CD4-positive, alpha-beta T cell (primary cell): Measurements from ENCODE around the gene INPP5F. TPM values are rescaled to one million over a fixed set of nuclear protein-coding genes. Genes with fewer than 3 reads are reported as not detected.

Experiments used
- ATAC-seq: fragments of 200-7000 bp; cut with Tn5 transposase; one replicate; pipeline ENCODE4 v1.10.0; 2022; ENCODE audit warnings: mild to moderate bottlenecking; ENCODE audit not compliant: poor library complexity
- CTCF ChIA-PET: fragments of 350-600 bp; sonication (Branson Sonifier 250); formaldehyde crosslinking; loops from one replicate; lab custom pipeline; 2021; ENCODE audit warnings: antibody characterized with exemption, inconsistent platforms; lab: Charles Lee
- POLR2A ChIA-PET: fragments of 350-600 bp; sonication (Branson Sonifier 250); formaldehyde crosslinking; loops from one replicate; lab custom pipeline; 2021; ENCODE audit warnings: antibody characterized with exemption, inconsistent platforms; lab: Charles Lee
- DNase-seq, 14 experiments: peaks; one replicate each; pipeline ENCODE4 v3.0.0-alpha.2; 2013 to 2020; ENCODE audit warnings: mixed read lengths in 2 of 14
- H3K27ac ChIP-seq, 2 donors: one replicate each; pipeline versions ENCODE4 v1.5.1 to v1.7.0; 2013; ENCODE audit warnings: low read length in 2 of 2, low read depth in 1 of 2, mild to moderate bottlenecking in 1 of 2
- H3K27me3 ChIP-seq, 2 experiments: 1 replicate in 1 of 2; 2 replicates in 1 of 2; pipeline versions ENCODE4 v1.6.1 to v1.7.0; 2013; ENCODE audit warnings: low read length in 2 of 2, control low read depth in 1 of 2, mild to moderate bottlenecking in 1 of 2, moderate library complexity in 1 of 2; ENCODE audit not compliant: insufficient read depth in 2 of 2, control insufficient read depth in 1 of 2
- H3K36me3 ChIP-seq: one replicate; pipeline ENCODE4 v1.6.1; 2013; ENCODE audit warnings: low read length, control low read depth; ENCODE audit not compliant: insufficient read depth
- H3K4me1 ChIP-seq: one replicate; pipeline ENCODE4 v1.6.1; 2013; ENCODE audit warnings: low read length, control low read depth; ENCODE audit not compliant: insufficient read depth
- H3K4me3 ChIP-seq: one replicate; pipeline ENCODE4 v1.5.1; 2013; ENCODE audit warnings: mild to moderate bottlenecking, low read length, moderate library complexity
- H3K9me3 ChIP-seq, 2 experiments: 1 replicate in 1 of 2; 2 replicates in 1 of 2; pipeline versions ENCODE4 v1.6.1 to v1.7.0; 2013; ENCODE audit warnings: low read length in 2 of 2, mild to moderate bottlenecking in 2 of 2, control low read depth in 1 of 2, moderate library complexity in 1 of 2; ENCODE audit not compliant: control insufficient read depth in 1 of 2, insufficient read depth in 1 of 2
- H3K27ac Mint-ChIP-seq: one replicate; pipeline ENCODE4 v1.8.0; 2020; ENCODE audit warnings: mixed read lengths
- H3K27me3 Mint-ChIP-seq: one replicate; pipeline ENCODE4 v1.8.0; 2021; ENCODE audit warnings: mixed read lengths
- H3K36me3 Mint-ChIP-seq: one replicate; pipeline ENCODE4 v1.8.0; 2021; ENCODE audit warnings: low read depth, mixed read lengths
- H3K4me1 Mint-ChIP-seq: one replicate; pipeline ENCODE4 v1.8.0; 2021; ENCODE audit warnings: low read depth, mixed read lengths
- H3K4me3 Mint-ChIP-seq: one replicate; pipeline ENCODE4 v1.8.0; 2020; ENCODE audit warnings: mild to moderate bottlenecking, mixed read lengths
- H3K9me3 Mint-ChIP-seq: one replicate; pipeline ENCODE4 v1.8.0; 2020; ENCODE audit warnings: mixed read lengths
- CTCF ChIP-seq: fragments of 200-600 bp; IDR thresholded peaks from one replicate; pipeline ENCODE4 v1.8.0; 2022; ENCODE audit warnings: antibody characterized with exemption, mild to moderate bottlenecking
- intact Hi-C, 2 experiments: fragments of 100-400 bp; cut with DNase I in 1 of 2; cut with micrococcal nuclease in 1 of 2; formaldehyde crosslinking; loops; one replicate each; pipeline versions ENCODE4 v1.15.1 to v1.9.0; 2023 to 2025; cut with DNase I, micrococcal nuclease
- total RNA-seq, 174 experiments: library from RNA in 2 of 174; stranded (reverse) in 2 of 174; gene quantifications; one replicate each; pipeline ENCODE4 v1.2.3 and lab custom pipeline; 2021 to 2026

INPP5F gene
- total RNA-seq, 2 experiments from 2014 or later = 6.2 to 6.4 TPM

DNA sequence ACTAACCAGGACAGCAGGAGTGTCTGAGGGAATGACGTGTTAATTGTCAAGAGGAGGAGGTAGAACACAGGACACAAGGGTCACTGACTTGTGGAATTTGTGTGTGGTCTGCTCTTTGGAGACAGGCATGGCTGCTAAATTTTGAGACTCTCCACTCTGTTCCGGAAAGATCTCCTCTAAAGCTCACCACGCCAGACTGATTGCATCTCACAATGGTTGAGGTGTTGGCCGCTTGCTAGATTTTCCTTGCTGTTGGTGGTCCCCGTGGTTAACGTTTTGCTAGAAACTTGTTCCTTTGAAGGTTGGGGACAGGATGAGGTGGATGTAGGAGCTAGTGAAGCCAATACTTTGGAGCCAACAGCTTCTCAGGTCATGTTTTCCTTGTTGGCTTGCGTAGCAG is 89.8 kb downstream of the INPP5F start:
- Mint-ChIP-seq H3K36me3 (peaks cover 46% of the 10 kb centered on the region), H3K4me1 (no peaks in the 10 kb centered on the region), H3K9me3 (no peaks in the 10 kb centered on the region), H3K27ac (no peak overlapping the region), H3K27me3 (no peaks in the 10 kb centered on the region), H3K4me3 (no peak overlapping the region)
- Histone ChIP-seq H3K27ac (no peak overlapping the region), H3K27me3 (no peaks in the 10 kb centered on the region), H3K36me3 (no peaks in the 10 kb centered on the region), H3K4me3 (no peak overlapping the region), H3K4me1 (no peaks in the 10 kb centered on the region), H3K9me3 (peaks cover 0 to 9% of the 10 kb centered on the region in 2 experiments)
- no peak for ATAC-seq
- no peak for TF ChIP-seq CTCF
- intact Hi-C loops = no loop called here
- ChIA-PET CTCF (no interaction called here), POLR2A (interaction anchor here (0.8 kb wide), 1 partner anchor 9 kb away, joined by 3 read pairs; no protein-coding TSS in a partner anchor)
- DNase-seq = no peak

DNA sequence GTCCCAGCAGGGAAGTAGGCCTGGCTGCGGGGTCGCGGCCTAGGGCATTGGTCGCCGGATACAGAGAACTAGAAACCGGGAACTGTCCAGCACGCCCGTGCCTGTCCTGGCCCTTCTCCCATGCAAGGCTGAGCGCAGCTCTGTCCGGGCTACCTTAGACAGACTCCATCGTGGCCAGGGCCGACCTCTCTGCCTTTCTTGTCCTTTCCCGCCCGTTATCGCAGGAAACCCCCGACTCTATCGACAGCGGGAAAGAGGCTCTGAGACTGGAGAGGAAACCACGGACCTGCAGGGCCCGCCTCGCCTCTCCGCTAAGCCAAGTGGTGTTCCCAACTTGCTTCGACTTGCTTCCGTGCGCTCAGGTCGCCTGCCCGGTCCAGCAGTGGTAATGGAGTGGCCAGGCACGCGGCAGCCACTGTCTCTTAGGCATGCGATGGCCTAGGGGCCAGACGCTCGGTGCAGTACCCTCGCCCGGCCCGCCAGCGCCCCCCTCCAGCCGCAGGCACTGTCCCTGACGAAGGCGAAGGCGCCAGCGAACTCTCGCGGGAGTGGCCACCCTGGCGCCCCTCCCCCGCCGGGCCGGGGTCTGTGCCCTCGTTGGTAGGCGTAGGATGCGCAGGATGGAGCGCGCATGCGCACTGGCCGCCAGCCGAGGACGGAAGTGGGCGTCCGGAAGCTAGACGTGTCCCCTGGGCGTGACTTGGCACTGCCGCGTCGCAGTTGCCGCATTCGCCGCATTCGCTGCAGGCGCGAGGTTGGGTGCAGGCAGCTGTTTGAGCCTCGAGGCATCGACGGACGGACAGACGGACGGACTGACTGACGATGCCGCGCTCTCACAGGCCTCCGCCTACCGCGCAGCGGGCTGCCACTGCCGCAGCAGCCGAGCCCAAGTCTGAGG is 92.4 kb downstream of the INPP5F start:
- Mint-ChIP-seq H3K9me3 (no peaks in the 10 kb centered on the region), H3K4me1 (no peaks in the 10 kb centered on the region), H3K27ac (no peak overlapping the region), H3K36me3 (peaks cover 49% of the 10 kb centered on the region), H3K4me3 (no peak overlapping the region), H3K27me3 (no peaks in the 10 kb centered on the region)
- Histone ChIP-seq H3K27me3 (no peaks in the 10 kb centered on the region), H3K36me3 (no peaks in the 10 kb centered on the region), H3K9me3 (peaks cover 0 to 9% of the 10 kb centered on the region in 2 experiments), H3K4me3 (no peak overlapping the region), H3K4me1 (no peaks in the 10 kb centered on the region), H3K27ac (no peak overlapping the region)
- ChIA-PET CTCF (no interaction called here), POLR2A (no interaction called here)
- peak; percentile 37 for ATAC-seq
- DNase-seq = peak in 11 of 14 experiments; percentile 7 to 43 (median 20)
- intact Hi-C loops = no loop called here
- no peak for TF ChIP-seq CTCF

DNA sequence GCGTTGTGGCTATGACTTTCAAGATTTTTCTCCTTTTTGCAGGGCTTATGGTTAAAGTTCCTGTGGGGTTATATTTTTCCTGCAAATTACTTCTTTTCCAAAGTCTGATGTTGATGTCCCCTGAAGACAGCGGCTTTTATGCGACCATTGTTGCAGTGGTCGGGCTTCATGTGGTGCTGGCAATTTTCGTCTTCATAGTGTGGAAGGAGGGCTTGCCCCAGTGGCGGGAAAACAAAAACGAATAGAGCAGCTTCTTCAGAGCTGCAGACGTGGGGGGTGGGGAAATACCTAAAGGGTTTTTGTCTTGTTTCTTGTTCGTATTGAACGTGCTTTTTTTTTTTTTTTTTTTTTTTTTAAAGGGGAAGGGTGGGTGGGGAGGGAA is 93.0 kb downstream of the INPP5F start:
- H3K9me3 ChIP-seq = peaks cover 0 to 9% of the 10 kb centered on the region in 2 experiments

More for the DNA sequence above, 93.0 kb downstream of the INPP5F start:
- H3K4me1 ChIP-seq = no peaks in the 10 kb centered on the region
- no peak for TF ChIP-seq CTCF
- ChIA-PET POLR2A (interaction anchor here (0.6 kb wide), 1 partner anchor 49 kb away, joined by 3 read pairs; no protein-coding TSS in a partner anchor), CTCF (no interaction called here)
- H3K27me3 Mint-ChIP-seq = no peaks in the 10 kb centered on the region
- no peak overlapping the region for H3K4me3 ChIP-seq
- H3K9me3 Mint-ChIP-seq = no peaks in the 10 kb centered on the region
- DNase-seq = no peak
- no peak overlapping the region for H3K27ac ChIP-seq
- no peak overlapping the region for H3K27ac Mint-ChIP-seq
- no peaks in the 10 kb centered on the region for H3K27me3 ChIP-seq
- intact Hi-C loops = no loop called here
- H3K36me3 ChIP-seq = peaks cover 2% of the 10 kb centered on the region
- no peak for ATAC-seq
- peaks cover 49% of the 10 kb centered on the region for H3K36me3 Mint-ChIP-seq
- peak overlapping the region; percentile 63 for H3K4me3 Mint-ChIP-seq
- no peaks in the 10 kb centered on the region for H3K4me1 Mint-ChIP-seq
